ENCODE measurements around the gene MYO16.
"Not testable (repeated sequence)": the region's sequence is repeated elsewhere in the genome, so short reads cannot be mapped to it uniquely, and the experiment has no call there.

The MYO16 gene

GRCh38 chr13:108779308-108779707 is 149.9 kb downstream of the MYO16 start:
- no peaks in the 10 kb centered on the region for H3K36me3 ChIP-seq (ENCODE audit: low read depth)
- no peak for ATAC-seq (ENCODE audit: low read depth)
- TF ChIP-seq CTCF (IDR thresholded peaks at IDR 0.05; ENCODE audit: poor library complexity, severe bottlenecking) = no peak

GRCh38 chr13:108780706-108781105 is 151.3 kb downstream of the MYO16 start:
- no peak overlapping the region for H3K27ac ChIP-seq (ENCODE audit: poor library complexity, severe bottlenecking)
- TF ChIP-seq CTCF (IDR thresholded peaks at IDR 0.05; ENCODE audit: poor library complexity, severe bottlenecking) = no peak

More at GRCh38 chr13:108779308-108779707, 149.9 kb downstream of the MYO16 start:
- H3K4me1 ChIP-seq (ENCODE audit: insufficient read depth, poor library complexity, severe bottlenecking) = peaks cover 3% of the 10 kb centered on the region
- H3K27ac ChIP-seq (ENCODE audit: poor library complexity, severe bottlenecking) = no peak overlapping the region
- no peak overlapping the region for H3K4me3 ChIP-seq (ENCODE audit: severe bottlenecking)
- H3K27me3 ChIP-seq (ENCODE audit: insufficient read depth, poor library complexity, severe bottlenecking) = peaks cover 23% of the 10 kb centered on the region
- DNase-seq (ENCODE audit: low spot score) = no peak
- H3K9me3 ChIP-seq (ENCODE audit: severe bottlenecking) = no peaks in the 10 kb centered on the region

DNA sequence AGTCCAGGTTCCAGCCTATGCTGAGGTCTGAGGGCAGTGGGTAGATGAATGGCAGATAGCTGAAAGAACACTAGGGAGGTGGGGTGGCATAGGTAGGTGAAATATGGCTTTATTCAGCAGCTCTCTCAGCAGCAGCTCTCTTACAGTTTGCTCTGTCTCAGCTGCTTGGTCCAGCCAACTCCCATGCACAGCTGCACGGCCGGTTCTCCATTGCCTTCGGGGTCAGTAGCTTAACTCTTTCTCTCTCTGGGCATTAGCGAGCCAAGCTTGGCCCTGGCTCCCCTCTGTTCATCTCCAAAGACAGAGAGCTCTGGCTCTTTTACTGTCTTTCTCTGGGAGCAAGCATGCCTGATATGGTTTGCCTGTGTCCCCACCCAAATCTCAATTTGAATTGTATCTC is 151.9 kb downstream of the MYO16 start:
- no peak for TF ChIP-seq CTCF (IDR thresholded peaks at IDR 0.05; ENCODE audit: poor library complexity, severe bottlenecking)
- no peaks in the 10 kb centered on the region for H3K9me3 ChIP-seq (ENCODE audit: severe bottlenecking)
- ATAC-seq (ENCODE audit: low read depth) = no peak
- H3K36me3 ChIP-seq (ENCODE audit: low read depth) = no peaks in the 10 kb centered on the region
- peaks cover 5% of the 10 kb centered on the region for H3K27me3 ChIP-seq (ENCODE audit: insufficient read depth, poor library complexity, severe bottlenecking)
- H3K4me1 ChIP-seq (ENCODE audit: insufficient read depth, poor library complexity, severe bottlenecking) = peaks cover 3% of the 10 kb centered on the region
- no peak overlapping the region for H3K4me3 ChIP-seq (ENCODE audit: severe bottlenecking)
- DNase-seq (ENCODE audit: low spot score) = no peak
- no peak overlapping the region for H3K27ac ChIP-seq (ENCODE audit: poor library complexity, severe bottlenecking)

More at GRCh38 chr13:108780706-108781105, 151.3 kb downstream of the MYO16 start:
- Histone ChIP-seq H3K36me3 (ENCODE audit: low read depth) (no peaks in the 10 kb centered on the region), H3K27me3 (ENCODE audit: insufficient read depth, poor library complexity, severe bottlenecking) (peaks cover 12% of the 10 kb centered on the region), H3K4me3 (ENCODE audit: severe bottlenecking) (no peak overlapping the region), H3K9me3 (ENCODE audit: severe bottlenecking) (no peaks in the 10 kb centered on the region), H3K4me1 (ENCODE audit: insufficient read depth, poor library complexity, severe bottlenecking) (peaks cover 3% of the 10 kb centered on the region)
- DNase-seq (ENCODE audit: low spot score) (no peak), ATAC-seq (ENCODE audit: low read depth) (no peak)

DNA sequence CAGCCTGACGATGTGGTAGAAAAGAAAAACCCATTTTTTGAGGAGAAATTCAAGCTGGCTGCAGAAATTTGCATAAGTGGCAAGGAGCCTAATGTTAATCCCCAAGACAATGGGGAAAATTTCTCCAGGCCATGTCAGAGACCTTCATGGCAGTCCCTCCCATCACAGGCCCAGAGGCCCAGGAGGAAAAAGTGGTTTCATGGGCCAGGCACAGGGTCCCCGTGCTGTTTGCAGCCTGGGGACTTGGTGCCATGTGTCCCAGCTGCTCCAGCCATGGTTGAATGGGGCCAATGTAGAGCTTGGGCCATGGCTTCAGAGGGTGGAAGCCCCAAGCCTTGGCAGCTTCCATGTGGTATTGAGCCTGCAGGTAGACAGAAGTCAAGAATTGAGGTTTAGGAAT is 153.1 kb downstream of the MYO16 start:
- H3K27me3 ChIP-seq (ENCODE audit: insufficient read depth, poor library complexity, severe bottlenecking) = peaks cover 15% of the 10 kb centered on the region
- not testable (repeated sequence) for H3K9me3 ChIP-seq (ENCODE audit: severe bottlenecking); H3K4me1 ChIP-seq (ENCODE audit: insufficient read depth, poor library complexity, severe bottlenecking); H3K27ac ChIP-seq (ENCODE audit: poor library complexity, severe bottlenecking); H3K36me3 ChIP-seq (ENCODE audit: low read depth); ATAC-seq (ENCODE audit: low read depth); DNase-seq (ENCODE audit: low spot score); H3K4me3 ChIP-seq (ENCODE audit: severe bottlenecking)

DNA sequence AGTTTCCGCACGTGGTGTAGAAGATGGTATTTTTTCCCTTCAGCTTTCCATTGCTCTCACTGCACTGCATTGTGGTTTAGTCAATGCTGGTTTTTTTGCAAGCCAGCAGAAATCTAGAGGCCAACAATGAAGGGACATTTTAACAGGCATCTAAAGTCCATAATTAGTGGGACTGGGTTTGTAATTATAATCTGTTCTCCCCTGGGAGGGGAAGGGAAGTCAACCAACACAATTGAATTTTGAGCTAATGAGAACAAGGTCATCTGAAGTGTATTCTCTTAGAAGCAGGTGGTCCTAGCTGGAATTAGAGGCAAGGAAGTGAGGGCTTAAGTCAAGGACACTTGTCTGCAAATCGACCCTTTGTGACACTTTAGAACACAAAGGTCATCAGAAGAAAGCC is 156.4 kb downstream of the MYO16 start:
- Histone ChIP-seq H3K27me3 (ENCODE audit: insufficient read depth, poor library complexity, severe bottlenecking) (peaks cover 40% of the 10 kb centered on the region), H3K9me3 (ENCODE audit: severe bottlenecking) (no peaks in the 10 kb centered on the region), H3K36me3 (ENCODE audit: low read depth) (no peaks in the 10 kb centered on the region), H3K4me3 (ENCODE audit: severe bottlenecking) (no peak overlapping the region), H3K4me1 (ENCODE audit: insufficient read depth, poor library complexity, severe bottlenecking) (no peaks in the 10 kb centered on the region), H3K27ac (ENCODE audit: poor library complexity, severe bottlenecking) (no peak overlapping the region)
- no peak for DNase-seq (ENCODE audit: low spot score)
- ATAC-seq (ENCODE audit: low read depth) = no peak
- TF ChIP-seq CTCF (IDR thresholded peaks at IDR 0.05; ENCODE audit: poor library complexity, severe bottlenecking) = no peak
